K562 (cell line): ENCODE measurements around the gene NOTCH1. TPM values are rescaled to one million over a fixed set of nuclear protein-coding genes. Genes with fewer than 3 reads are reported as not detected.

Experiments used
- ATAC-seq: fragments of 200-7000 bp; cut with Tn5 transposase; 3 replicates; pipeline ENCODE4 v1.9.1; 2020; ENCODE audit warnings: moderate library complexity
- BruUV-seq: library from RNA; stranded (reverse); fragments of 400-500 nt; replicated peaks from 2 replicates; lab custom pipeline; 2021; lab: Mats Ljungman, UMichigan
- CTCF ChIA-PET: fragments of 300-600 bp; formaldehyde crosslinking; extraction: SDS; loops from one replicate; lab custom pipeline; 2021; ENCODE audit warnings: low intra/inter-chr PET ratio; lab: Yijun Ruan, JAX
- POLR2A ChIA-PET: fragments of 300-600, 350-650 bp; sonication (Branson Sonifier 250); formaldehyde crosslinking; extraction: SDS; loops from one replicate; lab custom pipeline; 2021; ENCODE audit warnings: antibody characterized with exemption, inconsistent platforms; lab: Yijun Ruan, JAX
- DNase-seq, 4 experiments: peaks; one replicate each; pipeline versions ENCODE4 v3.0.0 to v3.0.0-alpha.2; 2011 to 2018; ENCODE audit warnings: low spot score in 3 of 4, mixed read lengths in 3 of 4; ENCODE audit errors: extremely low read depth in 1 of 4
- FAIRE-seq: peaks from 2 replicates; lab custom pipeline; 2011; peaks lifted over from hg19 to GRCh38; lab: Jason Lieb, UNC
- H2AFZ ChIP-seq: 2 replicates; pipeline ENCODE4 v1.6.0; 2011; ENCODE audit warnings: low read depth, low read length, control low read depth, inconsistent platforms
- H3K27ac ChIP-seq: fragments of 200-600 bp; 3 replicates; pipeline ENCODE4 v1.8.0; 2011; ENCODE audit warnings: low read depth, mild to moderate bottlenecking, control low read depth, inconsistent platforms, low read length, moderate library complexity, mixed read lengths; ENCODE audit errors: extremely low read depth
- H3K27me3 ChIP-seq, 2 experiments: fragments of 300-600 bp in 1 of 2; 2 replicates in 1 of 2; 3 replicates in 1 of 2; pipeline versions ENCODE4 v1.6.0 to v1.8.0; 2011; ENCODE audit warnings: inconsistent platforms in 2 of 2, low read length in 2 of 2, mild to moderate bottlenecking in 1 of 2, mixed read lengths in 1 of 2, moderate library complexity in 1 of 2; ENCODE audit not compliant: control insufficient read depth in 2 of 2, insufficient read depth in 2 of 2
- H3K36me3 ChIP-seq: fragments of 300-600 bp; 3 replicates; pipeline ENCODE4 v1.8.0; 2011; ENCODE audit warnings: mild to moderate bottlenecking, low read length, inconsistent platforms; ENCODE audit not compliant: control insufficient read depth, insufficient read depth
- H3K4me1 ChIP-seq, 2 experiments: fragments of 200-600 bp in 1 of 2; replicated peaks in 1 of 2; 2 replicates in 1 of 2; 3 replicates in 1 of 2; pipeline versions ENCODE4 v1.5.1 to v1.8.0; 2011; ENCODE audit warnings: inconsistent platforms in 2 of 2, low read length in 2 of 2, mild to moderate bottlenecking in 1 of 2, mixed read lengths in 1 of 2, moderate library complexity in 1 of 2; ENCODE audit not compliant: control insufficient read depth in 2 of 2, insufficient read depth in 2 of 2
- H3K4me2 ChIP-seq: 2 replicates; pipeline ENCODE4 v1.6.1; 2011; ENCODE audit warnings: low read length, control low read depth, inconsistent platforms, mixed read lengths; ENCODE audit not compliant: insufficient read depth
- H3K4me3 ChIP-seq: fragments of 200-600 bp; sonication (generic), shearing (Covaris generic); 2 replicates; pipeline ENCODE4 v1.5.1; 2016; ENCODE audit warnings: control low read depth, inconsistent platforms
- H3K79me2 ChIP-seq: fragments of 200-600 bp; 3 replicates; pipeline ENCODE4 v1.8.0; 2011; ENCODE audit warnings: low read length, inconsistent platforms; ENCODE audit not compliant: control insufficient read depth, insufficient read depth
- H3K9ac ChIP-seq, 2 experiments: 2 replicates each; pipeline versions ENCODE4 v1.6.0 to v1.6.1; 2011; ENCODE audit warnings: low read depth in 2 of 2, low read length in 2 of 2, control low read depth in 1 of 2, inconsistent platforms in 1 of 2, mild to moderate bottlenecking in 1 of 2, mixed read lengths in 1 of 2; ENCODE audit not compliant: insufficient read depth in 1 of 2
- H3K9me1 ChIP-seq: one replicate; pipeline ENCODE4 v1.6.0; 2011; ENCODE audit warnings: inconsistent platforms, mild to moderate bottlenecking, low read length, moderate library complexity; ENCODE audit not compliant: control insufficient read depth, insufficient read depth
- H3K9me3 ChIP-seq: replicated peaks from 2 replicates; pipeline ENCODE4 v1.5.1; 2011; ENCODE audit warnings: low read depth, low read length, inconsistent platforms; ENCODE audit not compliant: control insufficient read depth, insufficient read depth
- H4K20me1 ChIP-seq: replicated peaks from 2 replicates; pipeline ENCODE4 v1.6.1; 2011; ENCODE audit warnings: low read length, inconsistent platforms, mixed read lengths; ENCODE audit not compliant: control insufficient read depth, insufficient read depth
- CBX1 ChIP-seq: sonication (generic); IDR thresholded peaks from 2 replicates; pipeline ENCODE4 v1.6.1; 2016; ENCODE audit warnings: antibody characterized with exemption, low read depth, mild to moderate bottlenecking
- HCFC1 ChIP-seq: IDR thresholded peaks from 2 replicates; pipeline ENCODE4 v1.6.1; 2012; ENCODE audit warnings: low read depth, low read length, improper control_type of control experiment
- KLF16 ChIP-seq: IDR thresholded peaks from 2 replicates; pipeline ENCODE4 v1.6.1; 2016; ENCODE audit warnings: antibody characterized with exemption
- MCM5 ChIP-seq: fragments of 450-650 bp; IDR thresholded peaks from 2 replicates; pipeline ENCODE4 v1.6.1; 2016; ENCODE audit warnings: low read depth
- MEIS2 ChIP-seq: fragments of 450-650 bp; IDR thresholded peaks from 2 replicates; pipeline ENCODE4 v1.6.1; 2014; ENCODE audit warnings: mild to moderate bottlenecking; ENCODE audit not compliant: partially characterized antibody
- POLR2G ChIP-seq: fragments of 200-400 bp; formaldehyde crosslinking; IDR thresholded peaks from 2 replicates; pipeline ENCODE4 v1.6.1; 2017; ENCODE audit warnings: low read depth, mild to moderate bottlenecking, antibody characterized with exemption, low read length, moderate library complexity
- POU5F1 ChIP-seq: fragments of 150-350 bp; IDR thresholded peaks from 2 replicates; pipeline ENCODE4 v1.6.1; 2014; ENCODE audit warnings: borderline replicate concordance, low read length, low read depth, mild to moderate bottlenecking; ENCODE audit not compliant: partially characterized antibody
- TBL1XR1 ChIP-seq, 2 experiments: IDR thresholded peaks; 2 replicates each; pipeline ENCODE4 v1.6.1; 2012; ENCODE audit warnings: improper control_type of control experiment in 2 of 2, low read length in 2 of 2, mild to moderate bottlenecking in 1 of 2
- THRAP3 ChIP-seq: fragments of 450-650 bp; IDR thresholded peaks from 2 replicates; pipeline ENCODE4 v1.6.1; 2016; ENCODE audit warnings: mild to moderate bottlenecking, inconsistent platforms, borderline replicate concordance
- WGBS: fragments of 100-300 bp; shearing (Covaris generic); methylation state at CpG from one replicate; pipeline ENCODE4 v1.1.6; 2016; ENCODE audit warnings: low coverage, mixed read lengths; ENCODE audit not compliant: insufficient coverage; ENCODE audit errors: missing lambda C conversion rate; 5-methylcytosine and 5-hydroxymethylcytosine counted together
- in situ Hi-C: fragments of 300-500 bp; cut with MboI; formaldehyde crosslinking; loops from 4 replicates; pipeline ENCODE4 v1.15.0; 2018; ENCODE audit warnings: inconsistent platforms, mixed read lengths
- intact Hi-C: fragments of 100-400 bp; cut with micrococcal nuclease; formaldehyde crosslinking; loops from 2 replicates; pipeline ENCODE4 v1.14.2; 2022
- polyA plus RNA-seq, 8 experiments: library from polyadenylated mRNA; depleted of rRNA in 4 of 8; stranded (reverse) in 5 of 8; unstranded in 3 of 8; fragments of >200 nt; fragmentation: Nextera tagmentation in 2 of 8; fragmentation: Illumina TruSeq in 1 of 8; extraction: Ambion mirVana in 2 of 8; extraction: Trizol in 1 of 8; gene quantifications; 2 replicates each; pipeline versions ENCODE4 v1.2.1 to v1.2.3, GENCODE V29; 2011 to 2014; ENCODE audit warnings: inconsistent platforms in 1 of 8, missing spikeins in 1 of 8
- total RNA-seq, 7 experiments: library from RNA; depleted of rRNA in 6 of 7; stranded (reverse); fragments of >200 nt in 6 of 7; fragmentation: Illumina TruSeq in 2 of 7; extraction: Trizol in 2 of 7; gene quantifications; 2 replicates each; pipeline versions ENCODE4 v1.2.1 to v1.2.3, GENCODE V29; 2011 to 2021; ENCODE audit warnings: low replicate concordance in 1 of 7

The NOTCH1 gene
- total and polyA plus RNA-seq, 9 of the 15 experiments (the other 6 are each of a cell fraction or from before 2014, with no cell fraction given) = 0.03 to 31.4 (median 2.3) TPM

DNA sequence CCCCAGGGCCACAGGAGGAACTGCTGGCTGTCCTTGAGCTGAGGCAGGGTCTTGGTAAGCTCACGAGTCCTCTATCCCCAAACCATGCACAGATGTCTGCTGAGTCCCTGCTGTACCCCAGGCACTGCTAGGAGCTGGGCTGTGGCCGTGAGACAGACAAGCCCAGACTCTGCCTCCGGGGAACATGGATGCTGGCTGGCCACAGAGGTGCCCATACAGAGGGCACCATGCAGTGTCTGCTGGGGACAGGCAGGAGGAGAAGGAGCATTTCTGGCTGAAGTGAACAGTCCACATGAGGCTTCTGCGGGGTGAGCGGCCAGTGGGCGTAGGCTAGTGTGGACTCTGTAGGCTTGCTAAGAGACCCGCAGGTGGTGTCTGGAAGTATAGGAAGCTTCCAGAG, 58.2 kb downstream of the NOTCH1 start:
- DNase-seq (no peak), FAIRE-seq (no peak), ATAC-seq (no peak)
- POLR2A ChIA-PET = interaction anchor here (0.9 to 1.3 kb wide), 3 partner anchors 40 to 144 kb away, joined by 3 to 4 read pairs (median 3); no protein-coding TSS in a partner anchor
- peaks cover 8 to 35% of the 10 kb centered on the region in 2 experiments for H3K4me1 ChIP-seq
- peaks cover 2% of the 10 kb centered on the region for H3K79me2 ChIP-seq
- no peaks in the 10 kb centered on the region for H3K36me3 ChIP-seq
- CTCF ChIA-PET = interaction anchor here (1.9 to 7.1 kb wide), 4 partner anchors 137 to 157 kb away, joined by 7 to 154 read pairs (median 18); no protein-coding TSS in a partner anchor
- H3K27me3 ChIP-seq = peaks cover 0 to 31% of the 10 kb centered on the region in 2 experiments; a peak in 3 of 5 replicates
- BruUV-seq = no TSS peak
- no peak overlapping the region for H3K4me2 ChIP-seq
- H3K4me3 ChIP-seq = no peak overlapping the region
- TF ChIP-seq POLR2G (no peak), CBX1 (no peak), TBL1XR1 (IDR thresholded peaks at IDR 0.05; ENCODE audit: low read length in 2 of 2) (no peak), MCM5 (no peak), THRAP3 (no peak), MEIS2 (no peak), POU5F1 (no peak), HCFC1 (no peak), KLF16 (no peak)
- intact Hi-C loops (loop anchor here (5.0 kb wide), 1 partner anchor 205 kb away; no protein-coding TSS in a partner anchor), in situ Hi-C loops (no loop called here)
- no peak overlapping the region for H3K27ac ChIP-seq
- WGBS = 15% methylated on average over 7 of the region's 7 CpGs
- H4K20me1 ChIP-seq = peaks cover 10% of the 10 kb centered on the region
- no peaks in the 10 kb centered on the region for H3K9me1 ChIP-seq
- H3K9ac ChIP-seq = peak overlapping the region in 1 of 2 experiments; percentile 65; a peak in 1 of 4 replicates
- H3K9me3 ChIP-seq = no peaks in the 10 kb centered on the region
- no peak overlapping the region for H2AFZ ChIP-seq
